Calu3 (cell line): Measurements from ENCODE around the gene GSTT4. TPM values are rescaled to one million over a fixed set of nuclear protein-coding genes. Genes with fewer than 3 reads are reported as not detected.

ENCODE experiments used
- BruUV-seq: library from RNA; stranded (reverse); fragments of 400-500 nt; replicated peaks from 2 replicates; lab custom pipeline; 2021; lab: Mats Ljungman, UMichigan
- CTCF ChIA-PET: fragments of 300-600 bp; sonication (Branson Sonifier 250); formaldehyde crosslinking; loops from one replicate; lab custom pipeline; 2022; ENCODE audit warnings: antibody characterized with exemption; lab: Charles Lee
- DNase-seq: peaks from one replicate; pipeline ENCODE4 v3.0.0; 2022
- H3K27ac Mint-ChIP-seq: one replicate; pipeline ENCODE4 v1.8.0; 2022; ENCODE audit warnings: mixed read lengths; ENCODE audit not compliant: unreplicated experiment
- H3K27me3 Mint-ChIP-seq: one replicate; pipeline ENCODE4 v1.8.0; 2022; ENCODE audit warnings: mixed read lengths; ENCODE audit not compliant: unreplicated experiment
- H3K36me3 Mint-ChIP-seq: one replicate; pipeline ENCODE4 v1.8.0; 2022; ENCODE audit warnings: mild to moderate bottlenecking, moderate library complexity, mixed read lengths; ENCODE audit not compliant: insufficient read depth, unreplicated experiment
- H3K4me1 Mint-ChIP-seq: one replicate; pipeline ENCODE4 v1.8.0; 2022; ENCODE audit warnings: mild to moderate bottlenecking, low read depth, mixed read lengths; ENCODE audit not compliant: unreplicated experiment
- H3K4me3 Mint-ChIP-seq: one replicate; pipeline ENCODE4 v1.8.0; 2022; ENCODE audit warnings: mild to moderate bottlenecking, low read depth, moderate library complexity, mixed read lengths; ENCODE audit not compliant: unreplicated experiment
- H3K9me3 Mint-ChIP-seq: one replicate; pipeline ENCODE4 v1.8.0; 2022; ENCODE audit warnings: low read depth, mixed read lengths; ENCODE audit not compliant: unreplicated experiment
- intact Hi-C: fragments of 100-400 bp; cut with micrococcal nuclease; formaldehyde crosslinking; loops from one replicate; pipeline ENCODE4 v1.10.0; 2022; ENCODE audit not compliant: unreplicated experiment
- total RNA-seq: library from RNA; stranded (reverse); gene quantifications from 2 replicates; pipeline ENCODE4 v1.2.3, GENCODE V29; 2022
- TF ChIP-seq, protein P1 (sequence below): fragments of 200-600 bp; IDR thresholded peaks from one replicate; pipeline ENCODE4 v1.8.0; 2022; ENCODE audit warnings: antibody characterized with exemption; ENCODE audit not compliant: unreplicated experiment

GSTT4 gene
- total RNA-seq, 1 experiment from 2014 or later, result not detected

GRCh38 chr22:24035296-24035695, 30.0 kb upstream of the GSTT4 start:
- Mint-ChIP-seq H3K4me3 (no peak overlapping the region), H3K36me3 (peaks cover 9% of the 10 kb centered on the region), H3K27me3 (no peaks in the 10 kb centered on the region), H3K4me1 (no peaks in the 10 kb centered on the region), H3K9me3 (no peaks in the 10 kb centered on the region), H3K27ac (no peak overlapping the region)
- intact Hi-C loops, result no loop called here
- DNase-seq, result no peak
- CTCF ChIA-PET, result no interaction called here
- BruUV-seq, result no TSS peak
- TF ChIP-seq, protein P1, sequence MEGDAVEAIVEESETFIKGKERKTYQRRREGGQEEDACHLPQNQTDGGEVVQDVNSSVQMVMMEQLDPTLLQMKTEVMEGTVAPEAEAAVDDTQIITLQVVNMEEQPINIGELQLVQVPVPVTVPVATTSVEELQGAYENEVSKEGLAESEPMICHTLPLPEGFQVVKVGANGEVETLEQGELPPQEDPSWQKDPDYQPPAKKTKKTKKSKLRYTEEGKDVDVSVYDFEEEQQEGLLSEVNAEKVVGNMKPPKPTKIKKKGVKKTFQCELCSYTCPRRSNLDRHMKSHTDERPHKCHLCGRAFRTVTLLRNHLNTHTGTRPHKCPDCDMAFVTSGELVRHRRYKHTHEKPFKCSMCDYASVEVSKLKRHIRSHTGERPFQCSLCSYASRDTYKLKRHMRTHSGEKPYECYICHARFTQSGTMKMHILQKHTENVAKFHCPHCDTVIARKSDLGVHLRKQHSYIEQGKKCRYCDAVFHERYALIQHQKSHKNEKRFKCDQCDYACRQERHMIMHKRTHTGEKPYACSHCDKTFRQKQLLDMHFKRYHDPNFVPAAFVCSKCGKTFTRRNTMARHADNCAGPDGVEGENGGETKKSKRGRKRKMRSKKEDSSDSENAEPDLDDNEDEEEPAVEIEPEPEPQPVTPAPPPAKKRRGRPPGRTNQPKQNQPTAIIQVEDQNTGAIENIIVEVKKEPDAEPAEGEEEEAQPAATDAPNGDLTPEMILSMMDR, result no peak

DNA sequence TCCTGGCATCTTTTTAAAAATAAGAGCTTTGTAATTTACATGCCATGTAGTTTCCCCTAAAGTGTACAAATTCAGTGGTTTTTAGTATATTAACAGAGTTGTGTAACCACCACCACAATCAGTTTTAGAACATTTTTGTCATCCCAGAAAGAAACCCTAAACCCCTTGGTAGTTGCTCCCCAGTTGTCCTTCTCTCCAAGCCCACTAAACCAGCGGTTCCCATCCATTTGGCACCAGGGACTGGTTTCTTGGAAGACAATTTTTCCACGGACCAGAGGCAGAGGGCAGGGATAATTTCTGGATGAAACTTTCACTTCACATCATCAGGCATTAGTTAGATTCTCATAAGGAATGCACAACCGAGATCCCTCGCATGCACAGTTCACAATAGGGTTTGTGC, 28.5 kb upstream of the GSTT4 start:
- peaks cover 9% of the 10 kb centered on the region for H3K36me3 Mint-ChIP-seq
- no peak overlapping the region for H3K4me3 Mint-ChIP-seq
- no peaks in the 10 kb centered on the region for H3K9me3 Mint-ChIP-seq
- no TSS peak for BruUV-seq
- intact Hi-C loops, result no loop called here
- CTCF ChIA-PET, result no interaction called here
- no peak for DNase-seq
- no peaks in the 10 kb centered on the region for H3K27me3 Mint-ChIP-seq
- TF ChIP-seq, protein P1, result no peak
- no peaks in the 10 kb centered on the region for H3K4me1 Mint-ChIP-seq
- no peak overlapping the region for H3K27ac Mint-ChIP-seq

DNA sequence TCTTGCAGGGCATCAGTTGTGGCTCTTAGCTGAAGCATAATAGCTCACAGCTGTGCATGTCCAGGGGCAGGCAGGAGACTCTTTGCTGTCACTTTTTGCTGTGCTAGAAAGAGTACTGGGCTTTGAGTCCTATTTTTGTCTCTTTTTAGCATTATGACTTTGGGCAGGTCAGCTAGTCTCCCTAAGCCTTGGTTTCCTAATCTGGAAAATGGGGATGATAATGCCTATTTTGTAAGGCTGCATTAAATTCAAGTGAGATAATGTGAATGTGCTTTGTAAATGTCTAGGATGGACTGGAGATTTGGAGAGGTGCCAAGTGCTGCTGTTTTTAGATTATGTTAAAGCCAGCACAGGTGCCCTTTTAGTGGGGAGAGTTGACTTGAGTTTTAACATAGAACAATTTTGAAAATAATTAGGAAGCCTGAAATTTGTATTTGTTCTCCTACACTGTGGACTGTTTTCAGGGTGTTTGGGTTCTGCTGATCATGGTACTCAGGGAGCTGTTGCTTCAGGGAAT, 25.0 kb upstream of the GSTT4 start:
- Mint-ChIP-seq H3K27ac (no peak overlapping the region), H3K4me1 (no peaks in the 10 kb centered on the region), H3K36me3 (no peaks in the 10 kb centered on the region), H3K4me3 (no peak overlapping the region), H3K9me3 (no peaks in the 10 kb centered on the region), H3K27me3 (no peaks in the 10 kb centered on the region)
- TF ChIP-seq, protein P1, result no peak
- DNase-seq, result no peak
- CTCF ChIA-PET, result no interaction called here
- no TSS peak for BruUV-seq
- intact Hi-C loops, result no loop called here

GRCh38 chr22:24029304-24029703, 24.1 kb upstream of the GSTT4 start:
- H3K4me3 Mint-ChIP-seq, result no peak overlapping the region
- H3K36me3 Mint-ChIP-seq, result no peaks in the 10 kb centered on the region
- H3K27ac Mint-ChIP-seq, result no peak overlapping the region
- no peaks in the 10 kb centered on the region for H3K9me3 Mint-ChIP-seq
- intact Hi-C loops, result no loop called here
- no peak for DNase-seq
- BruUV-seq, result no TSS peak
- TF ChIP-seq, protein P1, result no peak
- CTCF ChIA-PET, result no interaction called here
- H3K27me3 Mint-ChIP-seq, result no peaks in the 10 kb centered on the region
- H3K4me1 Mint-ChIP-seq, result no peaks in the 10 kb centered on the region
